GM19324 (cell line): ENCODE data around the gene LIN52.

Experiments
- ATAC-seq: cut with Tn5 transposase; IDR thresholded peaks from one replicate; pipeline ENCODE4 v1.9.1; 2021; ENCODE audit warnings: mild to moderate bottlenecking, moderate library complexity; ENCODE audit not compliant: unreplicated experiment, low FRiP score

The LIN52 gene

DNA sequence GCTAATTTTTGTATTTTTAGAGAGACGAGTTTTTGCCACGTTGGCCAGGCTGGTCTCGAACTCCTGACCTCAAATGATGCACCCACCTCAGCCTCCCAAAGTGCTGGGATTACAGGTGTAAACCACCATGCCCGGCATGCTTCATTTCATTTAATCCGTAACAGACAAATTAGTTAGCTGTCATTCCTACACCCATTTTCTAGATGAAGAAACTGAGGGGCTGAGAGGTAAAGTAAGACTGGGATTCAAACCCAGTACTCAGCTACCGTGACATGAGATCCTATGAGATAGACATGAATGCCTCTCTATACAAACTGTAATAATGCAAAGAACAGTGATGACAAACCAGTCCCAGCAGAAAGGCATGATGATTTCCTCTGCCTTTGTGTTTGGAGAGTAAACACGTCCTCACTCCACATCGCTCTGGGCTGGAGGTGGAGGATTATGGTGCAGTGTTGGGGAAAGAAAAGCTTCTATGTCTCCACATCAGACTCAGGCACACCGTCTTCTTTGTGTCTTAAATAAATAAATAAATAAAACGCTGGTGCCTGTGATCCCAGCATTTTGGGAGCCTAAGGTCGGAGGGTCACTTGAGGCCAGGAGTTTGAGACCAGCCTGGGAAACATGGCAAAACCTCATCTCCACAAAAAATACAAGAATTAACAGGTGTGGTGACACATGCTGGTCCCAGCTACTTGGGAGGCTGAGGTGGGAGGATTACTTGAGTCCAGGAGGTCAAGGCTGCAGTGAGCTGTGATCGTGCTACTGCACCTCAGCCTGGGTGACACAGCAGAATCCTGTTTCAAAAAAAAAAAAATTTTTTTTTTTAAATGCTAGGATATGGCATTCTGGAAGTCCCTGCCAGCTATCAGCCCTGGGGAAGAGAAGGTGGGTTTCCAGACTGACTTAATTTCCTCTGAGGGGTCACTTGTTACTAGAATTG is 164.9 kb downstream of the LIN52 start:
- no peak for ATAC-seq
